Smooth muscle cell (in vitro differentiated cells): Measurements from ENCODE around the gene FMN2. TPM values are rescaled to one million over a fixed set of nuclear protein-coding genes. Genes with fewer than 3 reads are reported as not detected.

Experiments
- DNase-seq: peaks from one replicate; lab custom pipeline; 2025; ENCODE audit not compliant: unreplicated experiment; lab: John Stamatoyannopoulos, UW
- H2AFZ ChIP-seq: fragments of 200-600 bp; sonication (generic); 2 replicates; pipeline ENCODE4 v1.6.0; 2016; ENCODE audit warnings: antibody characterized with exemption, low read depth, mild to moderate bottlenecking
- H3F3A ChIP-seq: fragments of 200-600 bp; sonication (generic); 2 replicates; pipeline ENCODE4 v1.6.0; 2017; ENCODE audit warnings: antibody characterized with exemption, low read depth
- H3K27ac ChIP-seq: fragments of 200-600 bp; sonication (generic); 2 replicates; pipeline ENCODE4 v1.5.1; 2016; ENCODE audit warnings: low read depth, mild to moderate bottlenecking
- H3K27me3 ChIP-seq: fragments of 200-600 bp; sonication (generic); 2 replicates; pipeline ENCODE4 v1.6.1; 2016; ENCODE audit warnings: low read depth, mild to moderate bottlenecking
- H3K36me3 ChIP-seq: fragments of 200-600 bp; sonication (generic); 2 replicates; pipeline ENCODE4 v1.5.1; 2016; ENCODE audit warnings: low read depth
- H3K4me1 ChIP-seq: fragments of 200-600 bp; sonication (generic); 2 replicates; pipeline ENCODE4 v1.5.1; 2016; ENCODE audit warnings: low read depth
- H3K4me2 ChIP-seq: fragments of 200-600 bp; sonication (generic); 2 replicates; pipeline ENCODE4 v1.6.0; 2016; ENCODE audit warnings: mild to moderate bottlenecking
- H3K4me3 ChIP-seq: fragments of 200-600 bp; sonication (generic); 2 replicates; pipeline ENCODE4 v1.5.1; 2016; ENCODE audit warnings: mild to moderate bottlenecking
- H3K79me2 ChIP-seq: fragments of 200-600 bp; sonication (generic); 2 replicates; pipeline ENCODE4 v1.6.0; 2016; ENCODE audit warnings: low read depth, mild to moderate bottlenecking
- H3K9ac ChIP-seq: fragments of 200-600 bp; sonication (generic); 2 replicates; pipeline ENCODE4 v1.6.0; 2016; ENCODE audit warnings: low read depth
- H3K9me3 ChIP-seq: fragments of 200-600 bp; sonication (generic); replicated peaks from 2 replicates; pipeline ENCODE4 v1.5.1; 2016; ENCODE audit warnings: low read depth
- H4K20me1 ChIP-seq: fragments of 200-600 bp; sonication (generic); 2 replicates; pipeline ENCODE4 v1.6.0; 2016; ENCODE audit warnings: low read depth
- CTCF ChIP-seq: fragments of 200-600 bp; sonication (generic); IDR thresholded peaks from 2 replicates; pipeline ENCODE4 v1.5.1; 2017; ENCODE audit warnings: borderline replicate concordance, mild to moderate bottlenecking, antibody characterized with exemption; ENCODE audit not compliant: insufficient read depth, poor library complexity, severe bottlenecking
- WGBS: methylation state at CpG from one replicate; pipeline ENCODE4 v1.1.7; 2016; ENCODE audit warnings: low lambda C conversion rate; 5-methylcytosine and 5-hydroxymethylcytosine counted together
- polyA plus RNA-seq: library from polyadenylated mRNA; unstranded; fragments of >200 nt; fragmentation: Nextera tagmentation; extraction: Ambion mirVana; gene quantifications from 2 replicates; pipeline ENCODE4 v1.2.1, GENCODE V29; 2016
- total RNA-seq: library from RNA; depleted of rRNA; stranded (reverse); fragments of >200 nt; gene quantifications from 2 replicates; pipeline ENCODE4 v1.2.3, GENCODE V29; 2014

FMN2 gene
- total and polyA plus RNA-seq, 2 experiments from 2014 or later = 1.9 to 6.2 TPM

GRCh38 chr1:240188139-240188538 lies 96.5 kb downstream of the FMN2 start:
- DNase-seq = no peak
- 81% methylated on average over 4 of the region's 4 CpGs for WGBS
- TF ChIP-seq CTCF = no peak

GRCh38 chr1:240189386-240189989 lies 97.8 kb downstream of the FMN2 start:
- no peak overlapping the region for H3K4me3 ChIP-seq
- no peak for DNase-seq
- H3K27me3 ChIP-seq = peaks cover 15% of the 10 kb centered on the region
- H4K20me1 ChIP-seq = no peaks in the 10 kb centered on the region
- no peak overlapping the region for H3K4me2 ChIP-seq
- H3F3A ChIP-seq = peaks cover 22% of the 10 kb centered on the region
- peak; percentile 84 for TF ChIP-seq CTCF
- H3K36me3 ChIP-seq = no peaks in the 10 kb centered on the region
- 48% methylated on average over 6 of the region's 6 CpGs for WGBS
- H3K27ac ChIP-seq = no peak overlapping the region
- H3K4me1 ChIP-seq = no peaks in the 10 kb centered on the region
- no peaks in the 10 kb centered on the region for H3K79me2 ChIP-seq
- H3K9ac ChIP-seq = no peak overlapping the region
- H3K9me3 ChIP-seq = no peaks in the 10 kb centered on the region
- no peak overlapping the region for H2AFZ ChIP-seq

More at GRCh38 chr1:240188139-240188538, 96.5 kb downstream of the FMN2 start:
- no peaks in the 10 kb centered on the region for H3K36me3 ChIP-seq
- peaks cover 17% of the 10 kb centered on the region for H3F3A ChIP-seq
- H3K4me1 ChIP-seq = no peaks in the 10 kb centered on the region
- no peaks in the 10 kb centered on the region for H3K9me3 ChIP-seq
- peaks cover 16% of the 10 kb centered on the region for H3K27me3 ChIP-seq
- no peak overlapping the region for H3K27ac ChIP-seq
- H4K20me1 ChIP-seq = no peaks in the 10 kb centered on the region
- no peak overlapping the region for H3K4me2 ChIP-seq
- no peak overlapping the region for H2AFZ ChIP-seq
- H3K79me2 ChIP-seq = no peaks in the 10 kb centered on the region
- H3K4me3 ChIP-seq = no peak overlapping the region
- no peak overlapping the region for H3K9ac ChIP-seq

GRCh38 chr1:240190881-240191401 lies 99.3 kb downstream of the FMN2 start:
- Histone ChIP-seq H3K79me2 (no peaks in the 10 kb centered on the region), H3K4me1 (no peaks in the 10 kb centered on the region), H3K27ac (no peak overlapping the region), H3K27me3 (peaks cover under 1% of the 10 kb centered on the region), H4K20me1 (no peaks in the 10 kb centered on the region), H3K9ac (no peak overlapping the region), H3F3A (peaks cover 24% of the 10 kb centered on the region), H3K9me3 (no peaks in the 10 kb centered on the region), H3K4me2 (peak overlapping the region; percentile 16), H3K36me3 (no peaks in the 10 kb centered on the region), H2AFZ (no peak overlapping the region), H3K4me3 (no peak overlapping the region)
- 7% methylated on average over 6 of the region's 6 CpGs for WGBS
- no peak for DNase-seq
- peak; percentile 79 for TF ChIP-seq CTCF

GRCh38 chr1:240192851-240193250 lies 101.2 kb downstream of the FMN2 start:
- DNase-seq = no peak
- Histone ChIP-seq H3F3A (peaks cover 24% of the 10 kb centered on the region), H3K9ac (no peak overlapping the region), H3K4me1 (no peaks in the 10 kb centered on the region), H3K79me2 (no peaks in the 10 kb centered on the region), H3K4me3 (no peak overlapping the region), H4K20me1 (no peaks in the 10 kb centered on the region), H2AFZ (no peak overlapping the region), H3K27ac (no peak overlapping the region), H3K9me3 (no peaks in the 10 kb centered on the region), H3K36me3 (no peaks in the 10 kb centered on the region), H3K27me3 (no peaks in the 10 kb centered on the region), H3K4me2 (no peak overlapping the region)
- TF ChIP-seq CTCF = no peak
- 49% methylated on average over 2 of the region's 2 CpGs for WGBS
